Adrenal gland (tissue), 12 donors: ENCODE results near the gene NCOA5. TPM values are rescaled to one million over a fixed set of nuclear protein-coding genes. Genes with fewer than 3 reads are reported as not detected.

Experiments
- DNase-seq, 7 donors: peaks; one replicate each; pipeline ENCODE4 v3.0.0-alpha.2; 2019 to 2020
- H3K27ac ChIP-seq, 5 donors: fragments of 200-600 bp; sonication (generic) in 4 of 5; 1 replicate in 3 of 5; 2 replicates in 2 of 5; pipeline versions ENCODE4 v1.5.1 to v1.8.0; 2016 to 2020; ENCODE audit warnings: mild to moderate bottlenecking in 1 of 5
- H3K27me3 ChIP-seq: fragments of 200-600 bp; 2 replicates; pipeline ENCODE4 v1.8.0; 2021
- H3K36me3 ChIP-seq, 2 donors: fragments of 200-600 bp; replicated peaks in 1 of 2; 1 replicate in 1 of 2; 2 replicates in 1 of 2; pipeline versions ENCODE4 v1.5.1 to v1.8.0; 2018 to 2022
- H3K4me1 ChIP-seq, 2 donors: fragments of 200-600 bp; replicated peaks in 1 of 2; 1 replicate in 1 of 2; 2 replicates in 1 of 2; pipeline versions ENCODE4 v1.5.1 to v1.8.0; 2018 to 2021
- H3K4me3 ChIP-seq, 4 donors: fragments of 200-600 bp; sonication (generic) in 3 of 4; one replicate each; pipeline ENCODE4 v1.5.1; 2016 to 2018
- H3K9me3 ChIP-seq, 3 donors: fragments of 200-600 bp; sonication (generic) in 1 of 3; replicated peaks in 1 of 3; 1 replicate in 2 of 3; 2 replicates in 1 of 3; pipeline versions ENCODE4 v1.5.1 to v1.8.0; 2016 to 2021
- CTCF ChIP-seq, 6 experiments: fragments of 450-650 bp in 4 of 6; fragments of 200-600 bp in 2 of 6; sonication (generic) in 1 of 6; IDR thresholded peaks; 1 replicate in 5 of 6; 2 replicates in 1 of 6; pipeline versions ENCODE4 v1.5.1 to v1.8.0; 2016 to 2021; ENCODE audit warnings: antibody characterized with exemption in 6 of 6, mild to moderate bottlenecking in 2 of 6, moderate library complexity in 1 of 6
- POLR2A ChIP-seq, 2 donors: fragments of 450-650 bp; IDR thresholded peaks; one replicate each; pipeline ENCODE4 v1.6.1; 2017; ENCODE audit warnings: antibody characterized with exemption in 2 of 2, mild to moderate bottlenecking in 2 of 2, moderate library complexity in 1 of 2
- WGBS, 4 donors: extraction: QIAGEN DNeasy Blood & Tissue Kit in 2 of 4; methylation state at CpG; one replicate each; pipeline versions ENCODE4 v1.1.5 to v1.1.7; 2013 to 2017; 5-methylcytosine and 5-hydroxymethylcytosine counted together
- intact Hi-C, 2 donors: fragments of 100-400 bp; cut with DNase I; formaldehyde crosslinking; loops; one replicate each; pipeline versions ENCODE4 v1.14.1 to v1.15.0; 2022 to 2023
- polyA plus RNA-seq, 3 donors: library from polyadenylated mRNA; stranded (reverse); fragments of 200-250 nt in 2 of 3; fragments of 350-450 nt in 1 of 3; fragmentation: Illumina TruSeq in 1 of 3; extraction: RNeasy Lipid Tissue Mini Kit (QIAGEN cat#74804) in 1 of 3; gene quantifications; one replicate each; pipeline ENCODE4 v1.2.3, GENCODE V29; 2013 to 2014
- total RNA-seq, 9 donors: library from RNA; depleted of rRNA in 4 of 9; stranded (reverse); fragments of >200 nt in 4 of 9; fragments of 120-200 nt in 1 of 9; fragmentation: NEBNext Ultra II Directional in 1 of 9; extraction: Animal tissue kit (Norgen Biotek cat#: 25700) in 1 of 9; gene quantifications; one replicate each; pipeline versions ENCODE4 v1.1.0 to v1.2.4, GENCODE V29; 2013 to 2023
- donor health status: healthy with polysubstance abuse.
- donor health status: Bipolar disorder and iron deficiency.
- donor health status: DM: yes; HTN: yes; CAD: no.
- donor health status: DM: no; HTN: no; CAD: no.
- donor health status: DM: no; HTN: no; CAD: no.
- donor health status: DM: yes; HTN: yes; CAD: no.

The NCOA5 gene
- total and polyA plus RNA-seq, 12 donors, result 17.8 to 44.8 (median 24.7) TPM

DNA sequence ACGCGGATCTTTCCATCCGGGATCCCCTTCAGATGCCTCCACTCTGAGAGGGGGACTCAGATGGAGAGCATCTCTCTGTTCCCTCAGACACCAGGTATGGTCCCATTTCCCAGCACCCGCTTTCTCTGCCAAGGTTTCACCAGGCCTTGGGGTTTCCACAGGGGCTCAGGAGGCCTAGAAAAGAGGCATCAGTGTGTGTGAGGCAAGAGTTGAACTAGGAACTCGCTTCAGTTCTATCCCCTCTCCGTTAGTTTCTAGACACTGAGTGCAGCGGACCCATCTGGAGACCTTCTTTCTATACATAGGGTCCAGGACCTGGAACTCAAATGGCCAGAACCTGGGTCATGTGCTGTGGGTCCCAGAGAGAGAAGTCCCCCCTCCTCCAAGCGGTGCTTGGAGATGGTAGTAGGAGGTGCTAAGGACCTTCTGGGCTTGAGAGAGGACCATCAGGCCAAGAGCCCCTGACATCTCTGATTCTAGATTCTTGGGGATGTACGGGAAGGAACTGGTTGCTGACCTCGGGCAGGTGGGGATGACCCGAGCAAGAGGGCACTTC lies 58.7 kb downstream of the NCOA5 start:
- Histone ChIP-seq H3K4me1 (no peaks in the 10 kb centered on the region), H3K27me3 (peaks cover 45% of the 10 kb centered on the region), H3K4me3 (no peak overlapping the region), H3K9me3 (no peaks in the 10 kb centered on the region), H3K36me3 (no peaks in the 10 kb centered on the region), H3K27ac (peak overlapping the region in 1 of 5 donors; percentile 71)
- DNase-seq, result no peak
- no peak for TF ChIP-seq CTCF (IDR thresholded peaks at IDR 0.05)
- TF ChIP-seq POLR2A (IDR thresholded peaks at IDR 0.05), result no peak
- intact Hi-C loops, result no loop called here
- WGBS, 4 donors, result 23 to 31% (median 26%) methylated on average over 4 to 11 of the region's 11 CpGs

DNA sequence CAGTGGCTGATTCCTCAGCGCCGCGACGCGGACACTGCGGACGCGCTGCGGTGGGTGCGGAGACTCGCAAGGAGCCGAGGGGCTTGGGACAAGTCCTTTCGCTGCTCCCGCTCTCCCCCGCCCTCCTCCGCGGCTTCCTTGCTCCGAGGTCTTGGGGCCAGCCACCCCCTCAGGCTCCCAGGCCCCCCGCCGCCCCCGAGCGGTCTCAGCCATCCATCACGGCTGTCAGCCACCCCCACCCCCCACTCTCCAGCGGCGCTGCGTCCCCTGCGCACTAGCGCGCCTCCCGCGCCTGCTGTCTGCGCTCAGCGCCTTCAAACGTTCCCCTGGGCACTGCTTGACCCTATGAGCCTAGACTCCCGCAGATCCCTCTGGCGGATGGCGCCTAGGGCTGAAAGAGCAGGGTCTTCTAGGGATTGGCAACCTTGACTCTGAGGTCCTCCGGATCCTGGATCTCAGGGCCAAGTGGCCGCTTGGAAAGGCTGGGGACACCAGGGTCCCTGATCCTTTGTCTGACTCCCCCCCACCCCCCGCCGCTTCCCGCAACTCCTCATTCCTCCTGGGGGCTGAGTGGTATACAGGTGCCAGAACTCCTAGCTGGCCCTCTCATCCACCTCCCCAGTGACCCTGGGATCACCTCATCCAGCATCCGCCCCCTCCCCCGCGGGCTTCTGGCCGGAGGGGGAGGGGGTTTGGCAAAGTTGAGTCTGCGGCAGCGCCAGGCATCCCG lies 59.3 kb downstream of the NCOA5 start:
- no peaks in the 10 kb centered on the region for H3K36me3 ChIP-seq
- no peak overlapping the region for H3K27ac ChIP-seq
- H3K4me1 ChIP-seq, result no peaks in the 10 kb centered on the region
- no peak for DNase-seq
- H3K4me3 ChIP-seq, result no peak overlapping the region
- TF ChIP-seq CTCF (IDR thresholded peaks at IDR 0.05) (no peak), POLR2A (IDR thresholded peaks at IDR 0.05) (no peak)
- WGBS, 4 donors, result 2 to 10% (median 7%) methylated on average over 2 to 49 of the region's 49 CpGs
- intact Hi-C loops, result no loop called here
- no peaks in the 10 kb centered on the region for H3K9me3 ChIP-seq
- H3K27me3 ChIP-seq, result peaks cover 45% of the 10 kb centered on the region

GRCh38 chr20:46028772-46029371 lies 60.9 kb downstream of the NCOA5 start, which contains the start of gene SLC12A5:
Gene SLC12A5 (plus strand): TSS chr20:46029215. CDS start chr20:46029345, 130 bp downstream.
- intact Hi-C loops, result loop anchor here in 1 of 2 donors (10.0 kb wide), 2 partner anchors 46 to 146 kb away; no protein-coding TSS in a partner anchor
- H3K27ac ChIP-seq, result no peak within 1 kb of the TSS
- H3K27me3 ChIP-seq, result peaks cover 45% of the 10 kb centered on the region
- H3K9me3 ChIP-seq, result no peaks in the 10 kb centered on the region
- H3K36me3 ChIP-seq, result no peaks in the 10 kb centered on the region
- 11 to 21% (median 15%) methylated on average over 43 to 56 of the region's 56 CpGs for WGBS, 4 donors
- no peak for DNase-seq
- no peak for TF ChIP-seq CTCF (IDR thresholded peaks at IDR 0.05)
- no peak for TF ChIP-seq POLR2A (IDR thresholded peaks at IDR 0.05)
- H3K4me3 ChIP-seq, result no peak within 1 kb of the TSS
- H3K4me1 ChIP-seq, result no peaks in the 10 kb centered on the region

DNA sequence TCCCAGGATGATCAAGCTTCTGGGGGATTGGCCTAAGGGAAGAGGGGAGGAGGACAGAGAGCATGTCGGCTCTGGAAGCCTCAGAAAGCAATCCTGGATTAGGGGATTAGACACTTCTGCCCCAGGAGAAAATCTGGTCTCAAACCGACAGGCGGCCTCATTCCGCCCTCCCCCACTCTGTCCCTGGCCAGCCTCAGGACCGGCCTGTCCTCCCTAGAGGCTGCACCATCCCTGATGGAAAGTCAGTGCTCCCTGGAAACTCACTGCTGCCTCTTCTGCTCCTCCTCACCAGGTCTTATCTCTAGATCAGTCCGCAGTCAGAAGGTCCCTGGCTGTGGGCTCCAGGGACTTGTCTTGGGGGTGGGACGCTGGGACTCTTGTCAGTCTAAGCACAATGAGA lies 61.7 kb downstream of the NCOA5 start:
- TF ChIP-seq CTCF (IDR thresholded peaks at IDR 0.05) (no peak), POLR2A (IDR thresholded peaks at IDR 0.05) (no peak)
- no peak overlapping the region for H3K27ac ChIP-seq
- DNase-seq, result no peak
- no peaks in the 10 kb centered on the region for H3K4me1 ChIP-seq
- H3K4me3 ChIP-seq, result no peak overlapping the region
- no peaks in the 10 kb centered on the region for H3K36me3 ChIP-seq
- 69 to 74% (median 71%) methylated on average over 5 to 7 of the region's 7 CpGs for WGBS, 4 donors
- peaks cover 41% of the 10 kb centered on the region for H3K27me3 ChIP-seq
- intact Hi-C loops, result loop anchor here in 1 of 2 donors (10.0 kb wide), 2 partner anchors 47 to 147 kb away; no protein-coding TSS in a partner anchor
- no peaks in the 10 kb centered on the region for H3K9me3 ChIP-seq
